HepG2 (cell line): Measurements from ENCODE around the gene RIPK3.

Experiments used
- CEBPZ ChIP-seq: IDR thresholded peaks from 2 replicates; pipeline ENCODE4 v1.6.1; 2012; ENCODE audit warnings: low read length, improper control_type of control experiment
- CTCF ChIP-seq: sonication (generic); formaldehyde crosslinking; IDR thresholded peaks from 2 replicates; pipeline ENCODE4 v1.5.0; 2020; ENCODE audit warnings: mild to moderate bottlenecking, missing genetic modification reagents, moderate library complexity
- EP300 ChIP-seq, 3 experiments: sonication (generic) in 1 of 3; formaldehyde crosslinking in 1 of 3; IDR thresholded peaks; 2 replicates each; pipeline versions ENCODE4 v1.5.1 to v1.6.1; 2011 to 2020; ENCODE audit warnings: low read depth in 2 of 3, low read length in 2 of 3, borderline replicate concordance in 1 of 3, improper control_type of control experiment in 1 of 3, mild to moderate bottlenecking in 1 of 3, missing genetic modification reagents in 1 of 3, moderate library complexity in 1 of 3
- JUN ChIP-seq: sonication (generic); formaldehyde crosslinking; IDR thresholded peaks from 2 replicates; pipeline ENCODE4 v1.4.0; 2020; ENCODE audit warnings: mild to moderate bottlenecking, missing genetic modification reagents
- JUND ChIP-seq: sonication (generic); formaldehyde crosslinking; IDR thresholded peaks from 2 replicates; pipeline ENCODE4 v1.8.0; 2022; ENCODE audit warnings: mild to moderate bottlenecking, missing genetic modification reagents
- MYC ChIP-seq: sonication (generic); formaldehyde crosslinking; IDR thresholded peaks from 2 replicates; pipeline ENCODE4 v1.9.0; 2021; ENCODE audit warnings: missing genetic modification reagents, borderline replicate concordance
- RELA ChIP-seq: sonication (generic); formaldehyde crosslinking; IDR thresholded peaks from 2 replicates; pipeline ENCODE4 v1.4.0; 2020; ENCODE audit warnings: missing genetic modification reagents
- SUZ12 ChIP-seq: fragments of 150-350 bp; IDR thresholded peaks from 2 replicates; pipeline ENCODE4 v1.6.1; 2014; ENCODE audit warnings: low read depth, low read length
- ZNF274 ChIP-seq: sonication (generic); formaldehyde crosslinking; IDR thresholded peaks from 2 replicates; pipeline ENCODE4 v1.5.1; 2020; ENCODE audit warnings: mild to moderate bottlenecking, missing genetic modification reagents
- ZNF530 ChIP-seq: sonication (generic); formaldehyde crosslinking; IDR thresholded peaks from 2 replicates; pipeline ENCODE4 v1.5.0; 2020; ENCODE audit warnings: low read depth, mild to moderate bottlenecking, missing genetic modification reagents

GRCh38 chr14:24325963-24326362 is 13.8 kb downstream of the RIPK3 start:
- TF ChIP-seq ZNF274 (CRISPR knock-in tag): no peak
- no peak for TF ChIP-seq SUZ12
- no peak for TF ChIP-seq RELA (CRISPR knock-in tag)
- TF ChIP-seq EP300 (IDR thresholded peaks at IDR 0.05; ENCODE audit: low read depth in 2 of 2, low read length in 2 of 2): no peak
- TF ChIP-seq EP300 (CRISPR knock-in tag; IDR thresholded peaks at IDR 0.05; ENCODE audit: borderline replicate concordance): no peak
- no peak for TF ChIP-seq CTCF (CRISPR knock-in tag)
- no peak for TF ChIP-seq CEBPZ
- no peak for TF ChIP-seq JUND (CRISPR knock-in tag)
- no peak for TF ChIP-seq MYC
- TF ChIP-seq JUN: no peak
- TF ChIP-seq ZNF530 (CRISPR knock-in tag): no peak
